H1 (cell line): ENCODE data around the gene ZDHHC3. TPM values are rescaled to one million over a fixed set of nuclear protein-coding genes. Genes with fewer than 3 reads are reported as not detected.

ENCODE experiments used
- BCL11A ChIP-seq, 2 experiments: IDR thresholded peaks; one replicate each; pipeline ENCODE4 v1.6.1; 2011; ENCODE audit warnings: low read depth in 2 of 2, low read length in 2 of 2, mild to moderate bottlenecking in 2 of 2
- CHD7 ChIP-seq: fragments of 300-600 bp; sonication (generic); IDR thresholded peaks from 2 replicates; pipeline ENCODE4 v1.7.1; 2012; ENCODE audit warnings: low read length, moderate library complexity, mild to moderate bottlenecking, inconsistent platforms; ENCODE audit not compliant: insufficient replicate concordance
- HDAC6 ChIP-seq: IDR thresholded peaks from one replicate; pipeline ENCODE4 v1.7.1; 2012; ENCODE audit warnings: low read depth, mild to moderate bottlenecking, inconsistent platforms, low read length, moderate library complexity
- polyA plus RNA-seq, 7 experiments: library from polyadenylated mRNA; depleted of rRNA in 3 of 7; stranded (reverse) in 5 of 7; unstranded in 2 of 7; fragments of >200 nt in 5 of 7; fragments of 200-250 nt in 2 of 7; gene quantifications; 1 replicate in 5 of 7; 2 replicates in 1 of 7; 4 replicates in 1 of 7; pipeline versions ENCODE4 v1.2.1 to v1.2.3, GENCODE V29; 2011 to 2013; ENCODE audit warnings: missing spikeins in 2 of 7, mixed read lengths in 2 of 7
- total RNA-seq: library from RNA; stranded (reverse); fragmentation: NEBNext Ultra II Directional; extraction: Animal tissue kit (Norgen Biotek cat#: 25700); gene quantifications from 2 replicates; pipeline ENCODE4 v1.2.1, GENCODE V29; 2021

The ZDHHC3 gene
- total and polyA plus RNA-seq, 2 of the 8 experiments (the other 6 are each of a cell fraction or from before 2014, with no cell fraction given), result 77.4 to 88.7 TPM

DNA sequence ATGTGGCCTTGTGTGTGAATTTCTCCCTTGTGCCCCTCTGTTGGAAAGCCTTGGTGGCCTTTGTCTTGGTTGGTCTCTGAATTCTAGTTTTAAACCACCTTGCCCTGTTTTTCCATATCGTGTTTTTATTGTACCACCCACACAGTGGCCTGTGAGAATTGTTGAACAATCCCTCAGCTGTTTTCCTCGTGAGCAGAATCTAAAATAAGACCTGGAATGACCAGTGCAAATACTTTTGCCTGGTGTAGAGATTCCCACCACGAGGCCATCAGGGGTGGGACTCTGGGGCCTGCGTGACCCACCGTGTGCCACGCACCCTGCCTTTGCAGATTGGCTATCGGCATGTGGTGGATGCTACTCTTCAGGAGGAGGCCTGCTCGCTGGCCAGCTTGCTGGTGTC is 31.1 kb upstream of the ZDHHC3 start (continued):
- TF ChIP-seq CHD7 (no peak), BCL11A (IDR thresholded peaks at IDR 0.05; ENCODE audit: low read depth in 2 of 2, low read length in 2 of 2) (no peak), HDAC6 (no peak)
